ENCODE data around the gene COASY. TPM values are rescaled to one million over a fixed set of nuclear protein-coding genes. Genes with fewer than 3 reads are reported as not detected.
"Not testable (repeated sequence)": the region's sequence is repeated elsewhere in the genome, so short reads cannot be mapped to it uniquely, and the experiment has no call there.

COASY gene
- polyA plus RNA-seq, 3 donors = 53.3 to 71.0 (median 59.7) TPM

DNA sequence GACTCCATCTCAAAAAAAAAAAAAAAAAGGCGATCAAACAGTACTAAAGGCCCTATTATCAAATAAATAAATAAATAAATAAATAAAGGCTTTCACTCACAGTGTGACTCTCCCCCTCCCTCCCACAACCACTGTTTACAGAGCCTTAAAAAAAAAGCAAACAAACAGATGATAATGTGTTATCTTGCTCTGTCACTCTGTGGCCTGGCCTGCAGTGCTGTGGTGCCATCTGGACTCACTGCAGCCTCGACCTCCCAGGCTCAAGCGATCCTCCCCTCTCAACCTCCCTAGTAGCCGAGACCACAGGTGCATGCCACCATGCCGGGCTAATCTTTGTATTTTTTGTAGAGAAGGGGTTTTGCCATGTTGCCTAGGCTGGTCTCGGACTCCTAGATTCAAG, 34.0 kb upstream of the COASY start:
- WGBS, 3 donors = 83 to 91% (median 91%) methylated on average over 6 of the region's 6 CpGs
- H3K27ac ChIP-seq (ENCODE audit: low read depth, low read length) = no peak overlapping the region

DNA sequence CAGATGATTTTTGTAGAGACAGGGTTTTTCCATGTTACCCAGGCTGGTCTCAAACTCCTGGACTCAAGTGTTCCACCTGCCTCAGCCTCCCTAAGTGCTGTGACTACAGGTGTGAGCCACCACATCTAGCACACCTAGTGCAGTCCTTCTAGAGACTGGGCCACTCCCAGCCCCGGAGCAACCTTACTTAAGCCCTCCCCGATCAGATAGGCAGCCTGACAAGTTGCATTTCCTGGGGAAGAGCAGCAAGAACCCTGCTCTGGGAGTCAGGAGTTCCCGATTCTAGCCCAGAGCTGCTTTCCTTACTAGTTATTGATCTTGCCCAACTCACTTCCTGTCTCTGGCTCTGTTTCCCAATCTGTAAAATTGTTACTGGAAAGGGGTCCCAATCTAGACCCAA, 32.9 kb upstream of the COASY start:
- WGBS, 3 donors = 31 to 54% (median 42%) methylated on average over 3 of the region's 3 CpGs
- H3K27ac ChIP-seq (ENCODE audit: low read depth, low read length) = no peak overlapping the region

DNA sequence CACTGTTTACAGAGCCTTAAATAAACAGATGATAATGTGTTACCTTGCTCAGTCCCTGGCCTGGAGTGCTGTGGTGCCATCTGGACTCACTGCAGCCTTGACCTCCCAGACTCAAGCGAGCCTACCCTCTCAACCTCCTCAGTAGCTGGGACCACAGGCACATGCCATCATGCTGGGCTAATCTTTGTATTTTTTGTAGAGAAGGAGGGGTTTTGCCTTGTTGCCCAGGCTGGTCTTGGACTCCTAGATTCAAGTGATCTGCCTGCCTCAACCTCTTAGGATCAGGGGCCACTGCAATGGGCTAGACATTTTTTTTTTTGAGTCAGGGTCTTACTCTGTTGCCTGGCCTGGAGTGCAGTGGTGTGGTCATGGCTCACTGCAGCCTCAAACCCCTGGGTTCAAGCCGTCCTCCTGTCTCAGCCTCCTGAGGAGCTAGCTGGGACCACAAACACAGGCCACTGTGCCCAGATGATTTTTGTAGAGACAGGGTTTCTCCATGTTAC, 30.9 kb upstream of the COASY start:
- 74 to 99% (median 92%) methylated on average over 2 of the region's 2 CpGs for WGBS, 3 donors
- H3K27ac ChIP-seq (ENCODE audit: low read depth, low read length) = no peak overlapping the region

DNA sequence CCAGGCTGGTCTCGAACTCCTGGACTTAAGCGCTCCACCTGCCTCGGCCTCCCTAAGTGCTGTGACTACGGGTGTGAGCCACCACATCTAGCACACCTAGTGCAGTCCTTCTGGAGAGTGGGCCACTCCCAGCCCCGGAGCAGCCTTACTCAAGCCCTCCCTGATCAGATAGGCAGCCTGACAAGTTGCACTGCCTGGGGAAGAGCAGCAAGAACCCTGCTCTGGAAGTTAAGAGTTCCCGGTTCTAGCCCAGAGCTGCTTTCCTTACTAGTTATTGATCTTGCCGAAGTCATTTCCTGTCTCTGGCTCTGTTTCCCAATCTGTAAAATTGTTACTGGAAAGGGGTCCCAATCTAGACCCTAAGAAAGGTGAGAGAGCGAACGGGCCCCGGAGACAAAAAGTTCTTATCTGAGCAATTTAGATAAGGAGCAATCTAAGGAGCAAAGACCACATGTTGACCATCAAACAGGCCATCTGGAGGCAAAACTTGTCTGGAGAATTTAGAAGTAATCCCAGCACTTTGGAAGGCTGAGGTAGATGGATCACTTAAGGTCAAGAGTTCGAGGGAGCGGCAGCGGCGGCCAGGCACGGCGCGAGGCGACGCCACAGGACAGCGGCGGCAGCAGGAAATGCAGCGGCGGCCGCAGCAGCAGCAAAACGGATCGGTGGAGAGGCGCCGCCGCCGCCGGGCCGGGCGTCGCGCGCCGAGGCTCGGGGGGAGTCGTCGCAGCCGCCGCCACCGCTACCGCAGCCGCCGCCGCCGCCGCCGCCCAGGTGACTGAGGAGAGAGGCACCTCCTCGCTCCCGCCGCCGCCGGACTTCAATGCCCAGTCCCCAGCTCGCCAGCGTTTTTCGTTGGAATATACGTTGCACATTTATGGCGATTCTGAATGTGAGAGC, 30.2 kb upstream of the COASY start:
- peak overlapping the region; percentile 17 for H3K27ac ChIP-seq (ENCODE audit: low read depth, low read length)
- WGBS, 3 donors = 9 to 13% (median 12%) methylated on average over 54 to 60 of the region's 60 CpGs

DNA sequence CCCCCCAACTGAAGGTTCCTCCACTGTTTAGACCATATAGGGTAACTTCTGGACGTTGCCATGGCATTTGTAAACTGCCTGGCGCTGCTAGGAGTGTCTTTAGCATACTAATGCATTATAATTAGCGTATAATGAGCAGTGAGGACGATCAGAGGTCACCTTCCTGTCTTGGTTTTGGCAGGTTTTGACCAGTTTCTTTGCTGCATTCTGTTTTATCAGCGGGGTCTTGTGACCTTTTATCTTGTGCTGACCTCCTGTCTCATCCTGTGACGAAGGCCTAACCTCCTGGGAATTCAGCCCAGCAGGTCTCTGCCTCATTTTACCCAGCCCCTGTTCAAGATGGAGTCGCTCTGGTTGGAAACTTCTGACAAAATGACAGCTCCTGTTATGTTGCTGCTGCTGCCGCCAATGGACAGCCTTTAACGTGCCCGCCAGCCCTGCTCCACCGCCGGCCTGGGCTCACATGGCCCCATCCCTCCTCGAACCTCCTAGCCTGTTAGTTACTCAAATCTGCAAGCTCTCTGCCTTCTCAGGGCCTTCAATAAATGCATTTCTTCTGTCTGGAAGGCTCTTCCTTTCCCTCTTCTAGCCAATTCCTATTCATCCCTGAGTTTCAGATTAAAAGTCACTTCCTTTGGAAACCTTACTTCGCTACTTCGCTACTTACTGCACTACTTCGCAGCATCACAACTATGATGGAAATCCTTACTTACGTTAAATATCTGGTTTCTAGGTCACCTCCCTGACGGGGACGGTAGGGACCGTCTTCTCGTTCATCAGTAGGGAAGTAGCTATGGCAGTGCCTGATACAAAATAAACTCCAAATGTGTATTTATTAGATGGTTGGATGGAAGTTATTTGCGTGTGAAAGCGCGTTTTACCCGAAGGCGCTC, 26.5 kb upstream of the COASY start:
- WGBS, 3 donors = 35 to 40% (median 37%) methylated on average over 26 of the region's 26 CpGs
- peak overlapping the region; percentile 15 for H3K27ac ChIP-seq (ENCODE audit: low read depth, low read length)

DNA sequence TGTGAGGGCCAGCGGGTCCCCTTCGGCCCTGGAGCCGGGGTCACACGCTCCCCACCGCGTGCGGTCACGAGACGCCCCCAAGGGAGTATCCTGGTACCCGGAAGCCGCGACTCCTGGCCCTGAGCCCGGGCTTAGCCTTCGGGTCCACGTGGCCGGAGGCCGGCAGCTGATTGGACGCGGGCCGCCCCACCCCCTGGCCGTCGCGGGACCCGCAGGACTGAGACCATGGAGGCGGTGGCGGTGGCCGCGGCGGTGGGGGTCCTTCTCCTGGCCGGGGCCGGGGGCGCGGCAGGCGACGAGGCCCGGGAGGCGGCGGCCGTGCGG, 25.9 kb upstream of the COASY start, which contains the start of gene NAGLU:
NAGLU (plus strand) TSS at position 194 of the 324 bp plus-strand sequence; CDS start at position 226, 32 bp downstream.
- WGBS, 3 donors = 0 to 1% (median 0%) methylated on average over 37 to 40 of the region's 40 CpGs
- peak within 1 kb of the TSS; percentile 15 for H3K27ac ChIP-seq (ENCODE audit: low read depth, low read length)

DNA sequence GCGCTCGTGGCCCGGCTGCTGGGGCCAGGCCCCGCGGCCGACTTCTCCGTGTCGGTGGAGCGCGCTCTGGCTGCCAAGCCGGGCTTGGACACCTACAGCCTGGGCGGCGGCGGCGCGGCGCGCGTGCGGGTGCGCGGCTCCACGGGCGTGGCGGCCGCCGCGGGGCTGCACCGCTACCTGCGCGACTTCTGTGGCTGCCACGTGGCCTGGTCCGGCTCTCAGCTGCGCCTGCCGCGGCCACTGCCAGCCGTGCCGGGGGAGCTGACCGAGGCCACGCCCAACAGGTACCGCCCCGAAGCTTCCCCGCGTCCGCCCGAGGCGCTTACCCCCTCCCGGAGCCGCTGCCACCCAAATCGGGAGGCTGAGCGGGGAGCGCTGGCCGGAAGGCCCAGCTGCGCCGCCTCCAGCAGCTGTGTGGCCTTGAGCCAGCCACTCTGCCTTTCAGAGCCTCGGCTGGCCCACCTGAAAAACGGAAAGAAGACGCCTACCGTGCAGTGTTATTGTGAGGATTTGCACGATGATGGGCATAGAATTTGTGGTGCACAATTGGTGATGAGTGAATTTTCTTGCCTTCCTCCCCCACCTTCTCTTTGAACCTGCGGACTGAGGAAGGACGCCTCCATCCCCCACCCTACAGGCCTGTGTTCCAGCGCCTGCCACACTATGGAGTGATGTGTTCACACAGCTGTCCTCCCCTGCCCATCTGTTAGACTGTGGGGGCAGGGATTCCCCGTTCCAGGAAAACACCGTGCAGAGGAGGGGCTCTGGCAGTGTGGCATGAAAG, 25.4 kb upstream of the COASY start:
- WGBS, 3 donors = 0 to 1% (median 1%) methylated on average over 54 to 65 of the region's 65 CpGs
- H3K27ac ChIP-seq (ENCODE audit: low read depth, low read length) = no peak overlapping the region

DNA sequence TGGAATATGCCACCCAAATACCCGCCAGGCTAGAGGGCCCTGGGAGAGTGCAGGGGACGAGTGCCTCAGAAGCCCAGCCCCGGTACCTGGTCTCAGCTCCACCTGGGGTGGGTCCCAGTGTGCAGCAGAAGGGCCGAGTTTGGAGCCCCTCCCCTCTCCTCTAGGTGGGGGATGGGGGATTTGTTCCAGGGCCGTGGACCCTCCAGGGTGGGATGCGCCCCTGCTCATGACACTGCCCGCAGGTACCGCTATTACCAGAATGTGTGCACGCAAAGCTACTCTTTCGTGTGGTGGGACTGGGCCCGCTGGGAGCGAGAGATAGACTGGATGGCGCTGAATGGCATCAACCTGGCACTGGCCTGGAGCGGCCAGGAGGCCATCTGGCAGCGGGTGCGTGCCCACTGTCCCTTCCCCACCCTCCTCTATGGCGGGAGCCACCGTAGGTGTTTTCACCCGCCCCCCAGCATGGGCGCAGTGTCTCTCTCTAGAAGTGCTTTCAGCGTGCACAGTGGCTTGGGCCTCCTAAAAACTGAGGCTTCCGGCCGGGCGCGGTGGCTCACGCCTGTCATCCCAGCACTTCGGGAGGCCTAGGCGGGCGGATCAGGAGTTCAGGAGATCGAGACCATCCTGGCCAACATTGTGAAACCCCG, 24.7 kb upstream of the COASY start:
- WGBS, 3 donors = 85 to 88% (median 87%) methylated on average over 30 of the region's 31 CpGs
- H3K27ac ChIP-seq (ENCODE audit: low read depth, low read length) = no peak overlapping the region

DNA sequence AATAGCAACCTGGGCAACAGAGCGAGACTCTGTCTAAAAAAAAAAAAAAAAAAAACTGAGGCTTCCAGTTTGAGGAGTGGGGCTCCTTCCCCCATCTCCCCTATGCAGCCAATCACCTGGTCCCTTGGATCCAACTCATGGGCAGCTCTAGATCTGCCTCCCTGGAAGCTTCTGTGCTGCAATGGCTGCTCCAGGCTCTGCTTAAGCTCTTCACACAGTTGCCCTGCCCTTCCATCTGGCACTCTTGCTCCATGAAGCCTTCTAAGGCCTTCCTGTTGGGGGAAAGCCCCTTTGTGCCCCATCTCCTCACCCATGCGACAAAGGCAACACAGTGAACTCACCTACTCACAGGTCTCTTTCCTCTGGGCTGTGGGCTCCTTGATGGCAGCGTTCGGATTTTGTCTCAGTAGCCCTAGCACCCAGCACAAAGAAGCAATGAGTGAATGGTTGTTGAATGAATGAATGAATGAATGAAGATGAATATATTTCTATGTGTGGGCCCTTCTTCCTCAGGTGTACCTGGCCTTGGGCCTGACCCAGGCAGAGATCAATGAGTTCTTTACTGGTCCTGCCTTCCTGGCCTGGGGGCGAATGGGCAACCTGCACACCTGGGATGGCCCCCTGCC, 24.0 kb upstream of the COASY start:
- WGBS, 3 donors = 95 to 97% (median 96%) methylated on average over 5 of the region's 5 CpGs
- H3K27ac ChIP-seq (ENCODE audit: low read depth, low read length) = no peak overlapping the region

DNA sequence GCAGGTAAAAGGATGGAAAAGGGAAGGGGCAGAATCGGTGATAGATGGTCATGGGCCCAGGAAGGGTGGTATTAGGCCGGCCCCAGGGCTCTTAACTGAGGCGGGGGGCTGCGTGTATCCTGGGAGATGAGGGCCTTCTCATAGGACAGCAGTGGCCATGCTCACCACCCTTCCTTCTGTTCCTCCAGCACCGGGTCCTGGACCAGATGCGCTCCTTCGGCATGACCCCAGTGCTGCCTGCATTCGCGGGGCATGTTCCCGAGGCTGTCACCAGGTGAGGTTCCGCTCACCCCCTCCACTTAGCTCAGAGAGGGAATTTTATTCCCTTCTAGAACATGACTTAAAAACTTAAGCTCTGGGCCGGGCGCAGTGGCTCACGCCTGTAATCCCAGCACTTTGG, 23.5 kb upstream of the COASY start:
- WGBS, 3 donors = 89 to 96% (median 95%) methylated on average over 14 of the region's 14 CpGs
- no peak overlapping the region for H3K27ac ChIP-seq (ENCODE audit: low read depth, low read length)

DNA sequence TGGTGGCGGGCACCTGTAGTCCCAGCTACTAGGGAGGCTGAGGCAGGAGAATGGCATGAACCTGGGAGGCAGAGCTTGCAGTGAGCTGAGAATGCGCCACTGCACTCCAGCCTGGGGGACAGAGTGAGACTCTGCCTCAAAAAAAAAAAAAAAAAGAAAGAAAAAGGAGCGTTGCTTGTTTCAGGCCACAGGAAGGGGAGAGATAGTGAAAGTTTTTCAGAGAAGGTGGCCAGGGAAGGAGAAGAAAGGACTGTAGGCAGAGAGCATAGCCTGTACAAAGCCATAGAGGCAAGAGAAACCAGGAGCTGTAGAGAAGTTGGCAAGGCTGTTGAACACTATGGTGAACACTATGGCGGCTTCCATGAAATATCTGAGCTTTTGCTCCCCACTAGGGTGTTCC, 21.4 kb upstream of the COASY start:
- H3K27ac ChIP-seq (ENCODE audit: low read depth, low read length) = not testable (repeated sequence)
- WGBS, 3 donors = 94 to 98% (median 94%) methylated on average over 3 to 4 of the region's 4 CpGs

DNA sequence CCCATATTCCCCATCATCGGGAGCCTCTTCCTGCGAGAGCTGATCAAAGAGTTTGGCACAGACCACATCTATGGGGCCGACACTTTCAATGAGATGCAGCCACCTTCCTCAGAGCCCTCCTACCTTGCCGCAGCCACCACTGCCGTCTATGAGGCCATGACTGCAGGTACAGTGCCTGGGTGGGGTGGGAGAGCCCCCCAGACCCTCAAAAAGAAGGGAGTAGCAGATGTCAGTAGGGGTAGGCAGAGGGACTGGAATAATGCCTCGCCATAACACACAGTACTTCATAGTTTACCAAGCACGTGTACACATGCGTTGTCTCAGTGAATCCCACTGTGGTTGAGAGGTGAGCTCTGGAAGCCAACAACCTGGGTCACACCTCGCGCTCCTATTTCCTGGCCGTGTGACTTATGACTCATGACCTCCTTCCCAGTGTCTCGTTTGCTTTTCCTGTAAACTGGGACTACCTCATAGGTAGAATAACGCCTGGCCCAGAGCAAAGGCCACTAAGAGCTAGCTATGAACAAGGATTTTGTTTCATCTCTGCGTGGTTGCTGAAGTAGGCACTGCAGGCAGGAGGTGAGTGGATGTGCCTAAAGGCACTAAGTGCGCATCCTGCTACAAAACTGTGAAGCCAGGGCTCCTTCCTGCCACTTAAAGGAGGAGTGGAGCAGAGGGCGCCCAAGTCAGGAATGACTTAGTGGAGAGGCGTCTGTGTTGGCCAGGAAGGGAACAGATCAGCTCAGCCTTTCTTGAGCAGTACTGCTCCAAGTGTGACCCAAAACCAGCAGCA, 20.7 kb upstream of the COASY start:
- no peak overlapping the region for H3K27ac ChIP-seq (ENCODE audit: low read depth, low read length)

DNA sequence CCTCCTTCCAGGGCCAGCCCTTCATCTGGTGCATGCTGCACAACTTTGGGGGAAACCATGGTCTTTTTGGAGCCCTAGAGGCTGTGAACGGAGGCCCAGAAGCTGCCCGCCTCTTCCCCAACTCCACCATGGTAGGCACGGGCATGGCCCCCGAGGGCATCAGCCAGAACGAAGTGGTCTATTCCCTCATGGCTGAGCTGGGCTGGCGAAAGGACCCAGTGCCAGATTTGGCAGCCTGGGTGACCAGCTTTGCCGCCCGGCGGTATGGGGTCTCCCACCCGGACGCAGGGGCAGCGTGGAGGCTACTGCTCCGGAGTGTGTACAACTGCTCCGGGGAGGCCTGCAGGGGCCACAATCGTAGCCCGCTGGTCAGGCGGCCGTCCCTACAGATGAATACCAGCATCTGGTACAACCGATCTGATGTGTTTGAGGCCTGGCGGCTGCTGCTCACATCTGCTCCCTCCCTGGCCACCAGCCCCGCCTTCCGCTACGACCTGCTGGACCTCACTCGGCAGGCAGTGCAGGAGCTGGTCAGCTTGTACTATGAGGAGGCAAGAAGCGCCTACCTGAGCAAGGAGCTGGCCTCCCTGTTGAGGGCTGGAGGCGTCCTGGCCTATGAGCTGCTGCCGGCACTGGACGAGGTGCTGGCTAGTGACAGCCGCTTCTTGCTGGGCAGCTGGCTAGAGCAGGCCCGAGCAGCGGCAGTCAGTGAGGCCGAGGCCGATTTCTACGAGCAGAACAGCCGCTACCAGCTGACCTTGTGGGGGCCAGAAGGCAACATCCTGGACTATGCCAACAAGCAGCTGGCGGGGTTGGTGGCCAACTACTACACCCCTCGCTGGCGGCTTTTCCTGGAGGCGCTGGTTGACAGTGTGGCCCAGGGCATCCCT, 18.5 kb upstream of the COASY start:
- H3K27ac ChIP-seq (ENCODE audit: low read depth, low read length) = no peak overlapping the region
- WGBS, 3 donors = 92 to 94% (median 93%) methylated on average over 39 of the region's 39 CpGs

More for the DNA sequence above, 20.7 kb upstream of the COASY start:
- 75 to 87% (median 81%) methylated on average over 17 of the region's 17 CpGs for WGBS, 3 donors

DNA sequence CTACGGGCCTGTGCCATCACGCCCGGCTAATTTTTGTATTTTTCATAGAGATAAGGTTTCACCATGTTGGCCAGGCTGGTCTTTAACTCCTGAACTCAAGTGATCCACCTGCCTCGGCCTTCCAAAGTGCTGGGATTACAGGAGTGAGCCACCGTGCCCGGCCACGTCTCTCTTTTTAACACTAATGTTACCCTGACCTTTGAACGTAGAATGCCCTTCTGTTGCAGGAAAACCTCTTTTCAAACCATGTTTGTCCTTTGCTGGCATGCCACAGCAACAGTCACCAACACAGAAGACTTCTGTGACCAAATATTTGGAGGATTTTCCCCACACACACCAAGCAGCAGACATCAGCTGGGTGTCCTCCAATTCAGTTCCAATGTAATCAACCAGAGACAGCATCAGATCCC, 17.1 kb upstream of the COASY start:
- WGBS, 3 donors = 70 to 81% (median 78%) methylated on average over 8 of the region's 8 CpGs
- H3K27ac ChIP-seq (ENCODE audit: low read depth, low read length) = no peak overlapping the region

DNA sequence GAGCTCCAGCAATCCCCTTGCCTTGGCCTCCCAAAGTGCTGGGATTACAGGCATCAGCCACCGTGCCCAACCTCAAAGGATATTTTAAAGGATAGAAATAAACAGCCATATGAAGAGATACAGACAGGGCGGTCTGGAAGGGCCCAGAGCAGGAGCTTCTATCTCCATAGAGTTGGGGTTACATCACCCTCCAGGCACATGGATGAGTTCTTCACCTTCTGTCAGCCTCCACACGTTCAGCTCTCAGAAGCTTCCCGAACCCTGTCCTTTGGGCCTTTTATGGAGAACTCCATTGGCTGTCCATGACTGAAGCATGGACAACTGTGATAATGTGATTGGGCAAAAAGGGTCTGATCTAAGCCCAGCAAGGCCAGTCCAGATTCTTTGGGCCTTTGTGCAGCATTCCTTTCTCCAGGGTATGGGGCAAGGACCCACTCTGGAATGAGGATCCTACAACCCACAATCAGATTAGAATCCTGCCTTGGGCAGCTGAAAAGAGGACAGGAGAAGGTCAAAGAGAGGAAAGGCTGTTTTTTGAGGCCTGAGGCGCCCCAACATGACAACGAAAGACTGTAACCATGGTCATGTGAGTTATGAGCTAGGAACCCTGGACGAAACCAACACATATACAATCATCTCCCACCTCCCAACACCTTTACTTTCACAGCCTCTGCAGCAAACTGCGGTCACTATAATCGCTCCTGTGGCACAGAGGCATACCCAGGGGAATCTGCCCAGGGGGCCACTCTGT, 16.0 kb upstream of the COASY start:
- WGBS, 3 donors = 87 to 89% (median 89%) methylated on average over 8 to 9 of the region's 9 CpGs
- H3K27ac ChIP-seq (ENCODE audit: low read depth, low read length) = not testable (repeated sequence)
